BE2C (cell line): ENCODE data around the gene CGB3.
"Not testable (repeated sequence)": the region's sequence is repeated elsewhere in the genome, so short reads cannot be mapped to it uniquely, and the experiment has no call there.

Source experiments
- DNase-seq: peaks from one replicate; pipeline ENCODE4 v3.0.0-alpha.2; 2020
- H3K27me3 ChIP-seq: fragments of 250-450 bp; sonication (Bioruptor Pico); 2 replicates; pipeline ENCODE4 v1.5.1; 2020; ENCODE audit warnings: mild to moderate bottlenecking
- H3K36me3 ChIP-seq: fragments of 250-450 bp; sonication (Bioruptor Pico); 2 replicates; pipeline ENCODE4 v1.5.1; 2020; ENCODE audit warnings: mild to moderate bottlenecking
- H3K4me1 ChIP-seq: fragments of 250-450 bp; sonication (Bioruptor Pico); 2 replicates; pipeline ENCODE4 v1.5.1; 2020
- H3K4me3 ChIP-seq: 2 replicates; pipeline ENCODE4 v1.5.1; 2011; ENCODE audit warnings: low read depth, low read length
- H3K9me3 ChIP-seq: fragments of 250-450 bp; sonication (Bioruptor Pico); 2 replicates; pipeline ENCODE4 v1.5.1; 2020
- CTCF ChIP-seq: IDR thresholded peaks from 2 replicates; pipeline ENCODE4 v1.5.1; 2012; ENCODE audit warnings: mild to moderate bottlenecking, low read depth, low read length

The CGB3 gene

GRCh38 chr19:49020931-49021895, 2.9 kb downstream of the CGB3 start:
- DNase-seq, result no peak
- no peak overlapping the region for H3K4me3 ChIP-seq
- H3K9me3 ChIP-seq, result no peaks in the 10 kb centered on the region
- H3K36me3 ChIP-seq, result no peaks in the 10 kb centered on the region
- H3K4me1 ChIP-seq, result peaks cover 12% of the 10 kb centered on the region
- no peaks in the 10 kb centered on the region for H3K27me3 ChIP-seq
- TF ChIP-seq CTCF, result no peak

- H3K4me1 ChIP-seq, result peaks cover 12% of the 10 kb centered on the region
- no peaks in the 10 kb centered on the region for H3K9me3 ChIP-seq
- TF ChIP-seq CTCF, result no peak
- no peak overlapping the region for H3K4me3 ChIP-seq
- H3K36me3 ChIP-seq, result peaks cover 4% of the 10 kb centered on the region
- H3K27me3 ChIP-seq, result no peaks in the 10 kb centered on the region
- DNase-seq, result no peak
These were observed 3.8 kb downstream of the CGB3 start for GRCh38 chr19:49020342-49020741.

- no peaks in the 10 kb centered on the region for H3K27me3 ChIP-seq
- DNase-seq, result peak; percentile 88
- H3K36me3 ChIP-seq, result peaks cover 13% of the 10 kb centered on the region
- peak overlapping the region; percentile 62 for H3K4me3 ChIP-seq
- TF ChIP-seq CTCF, result peak; percentile 37
- H3K9me3 ChIP-seq, result no peaks in the 10 kb centered on the region
- H3K4me1 ChIP-seq, result peaks cover 12% of the 10 kb centered on the region
These were observed 4.7 kb downstream of the CGB3 start for GRCh38 chr19:49019242-49019932.

- H3K27me3 ChIP-seq, H3K9me3 ChIP-seq, DNase-seq: not testable (repeated sequence)
- Histone ChIP-seq H3K36me3 (peaks cover 17% of the 10 kb centered on the region), H3K4me1 (peaks cover 12% of the 10 kb centered on the region), H3K4me3 (peak overlapping the region; percentile 62)
These were observed 5.5 kb downstream of the CGB3 start for GRCh38 chr19:49018388-49019241.

GRCh38 chr19:49017666-49018351, 6.3 kb downstream of the CGB3 start:
- Histone ChIP-seq H3K4me3 (peak overlapping the region; percentile 62), H3K27me3 (no peaks in the 10 kb centered on the region), H3K4me1 (peaks cover 12% of the 10 kb centered on the region), H3K9me3 (no peaks in the 10 kb centered on the region), H3K36me3 (peaks cover 17% of the 10 kb centered on the region)
- TF ChIP-seq CTCF, result peak; percentile 45
- peak; percentile 83 for DNase-seq
